HepG2 (cell line): Measurements from ENCODE around the gene CUL1. TPM values are rescaled to one million over a fixed set of nuclear protein-coding genes. Genes with fewer than 3 reads are reported as not detected.

Experiments
- ATAC-seq: fragments of 200-7000 bp; cut with Tn5 transposase; 3 replicates; pipeline ENCODE4 v1.9.1; 2020; ENCODE audit warnings: mild to moderate bottlenecking, moderate library complexity
- BruUV-seq: library from RNA; stranded (reverse); fragments of 400-500 nt; replicated peaks from 2 replicates; lab custom pipeline; 2021; lab: Mats Ljungman, UMichigan
- CTCF ChIA-PET: fragments of 300-600 bp; formaldehyde crosslinking; extraction: SDS; loops from one replicate; lab custom pipeline; 2021; ENCODE audit warnings: low total read pairs, inconsistent platforms, low intra/inter-chr PET ratio; lab: Yijun Ruan, JAX
- POLR2A ChIA-PET: fragments of 350-600 bp; sonication (Branson Sonifier 250); formaldehyde crosslinking; loops from one replicate; lab custom pipeline; 2020; ENCODE audit warnings: antibody characterized with exemption, inconsistent platforms; lab: Yijun Ruan, JAX
- DNase-seq: peaks from one replicate; pipeline ENCODE4 v3.0.0-alpha.2; 2015; ENCODE audit warnings: low spot score
- FAIRE-seq: peaks from 3 replicates; lab custom pipeline; 2011; peaks lifted over from hg19 to GRCh38; lab: Jason Lieb, UNC
- H2AFZ ChIP-seq: one replicate; pipeline ENCODE4 v1.6.1; 2011; ENCODE audit warnings: low read length, inconsistent platforms
- H3K27ac ChIP-seq: fragments of 300-600 bp; 3 replicates; pipeline ENCODE4 v1.8.0; 2011; ENCODE audit warnings: mixed run types, mild to moderate bottlenecking, mixed read lengths, low read length, inconsistent platforms; ENCODE audit not compliant: insufficient read depth; ENCODE audit errors: extremely low read length
- H3K27me3 ChIP-seq, 2 experiments: fragments of 200-600 bp in 1 of 2; 2 replicates in 1 of 2; 3 replicates in 1 of 2; pipeline versions ENCODE4 v1.6.0 to v1.8.0; 2011; ENCODE audit warnings: low read length in 2 of 2, mild to moderate bottlenecking in 2 of 2, moderate library complexity in 2 of 2, inconsistent platforms in 1 of 2; ENCODE audit not compliant: insufficient read depth in 2 of 2, control insufficient read depth in 1 of 2
- H3K36me3 ChIP-seq, 2 experiments: fragments of 200-600 bp in 1 of 2; replicated peaks in 1 of 2; 2 replicates in 1 of 2; 3 replicates in 1 of 2; pipeline versions ENCODE4 v1.5.1 to v1.8.0; 2011; ENCODE audit warnings: low read length in 2 of 2, inconsistent platforms in 1 of 2; ENCODE audit not compliant: insufficient read depth in 2 of 2, control insufficient read depth in 1 of 2
- H3K4me1 ChIP-seq: 2 replicates; pipeline ENCODE4 v1.5.1; 2012; ENCODE audit warnings: low read length, inconsistent platforms; ENCODE audit not compliant: insufficient read depth
- H3K4me2 ChIP-seq: 2 replicates; pipeline ENCODE4 v1.6.0; 2011; ENCODE audit warnings: low read depth, low read length, inconsistent platforms
- H3K4me3 ChIP-seq, 3 experiments: fragments of 200-600 bp in 1 of 3; sonication (generic), shearing (Covaris generic) in 1 of 3; replicated peaks in 1 of 3; 2 replicates each; pipeline ENCODE4 v1.5.1; 2011 to 2016; ENCODE audit warnings: low read length in 3 of 3, inconsistent platforms in 2 of 3, low read depth in 2 of 3, mild to moderate bottlenecking in 2 of 3, control low read depth in 1 of 3, mixed read lengths in 1 of 3; ENCODE audit not compliant: insufficient read depth in 1 of 3
- H3K79me2 ChIP-seq: one replicate; pipeline ENCODE4 v1.6.1; 2011; ENCODE audit warnings: low read length, inconsistent platforms; ENCODE audit not compliant: insufficient read depth
- H3K9ac ChIP-seq: 2 replicates; pipeline ENCODE4 v1.6.0; 2011; ENCODE audit warnings: mild to moderate bottlenecking, low read depth, low read length, inconsistent platforms; ENCODE audit not compliant: insufficient read depth
- H3K9me3 ChIP-seq: 2 replicates; pipeline ENCODE4 v1.5.1; 2012; ENCODE audit warnings: mild to moderate bottlenecking, low read length
- H4K20me1 ChIP-seq: 2 replicates; pipeline ENCODE4 v1.6.0; 2011; ENCODE audit warnings: inconsistent platforms, mild to moderate bottlenecking, low read length, moderate library complexity; ENCODE audit not compliant: insufficient read depth
- AGO2 ChIP-seq: fragments of 200-400 bp; formaldehyde crosslinking; optimal IDR thresholded peaks from 2 replicates; pipeline ENCODE3; 2017; ENCODE audit warnings: mild to moderate bottlenecking, low read depth, low read length, moderate library complexity
- ASH2L ChIP-seq: fragments of 300-600, 200-600 bp; sonication (generic); IDR thresholded peaks from 2 replicates; pipeline ENCODE4 v1.7.0; 2017; ENCODE audit warnings: low read depth, mild to moderate bottlenecking, moderate library complexity, mixed read lengths, low read length; ENCODE audit not compliant: insufficient read length
- DZIP1 ChIP-seq: sonication (generic); formaldehyde crosslinking; IDR thresholded peaks from 2 replicates; pipeline ENCODE4 v1.5.0; 2020; ENCODE audit warnings: mild to moderate bottlenecking, missing genetic modification reagents
- MAFG ChIP-seq: sonication (generic); formaldehyde crosslinking; IDR thresholded peaks from 2 replicates; pipeline ENCODE4 v1.5.1; 2020; ENCODE audit warnings: mild to moderate bottlenecking, missing genetic modification reagents
- TGIF2 ChIP-seq: IDR thresholded peaks from 2 replicates; pipeline ENCODE4 v1.6.1; 2016; ENCODE audit warnings: control low read depth, missing compliant biosample characterization
- THRA ChIP-seq: sonication (generic); formaldehyde crosslinking; IDR thresholded peaks from 2 replicates; pipeline ENCODE4 v1.4.0; 2020; ENCODE audit warnings: missing genetic modification reagents, borderline replicate concordance
- ZKSCAN5 ChIP-seq: sonication (generic); formaldehyde crosslinking; IDR thresholded peaks from 2 replicates; pipeline ENCODE4 v1.5.1; 2020; ENCODE audit warnings: mild to moderate bottlenecking, missing genetic modification reagents
- ZNF766 ChIP-seq: sonication (generic); formaldehyde crosslinking; IDR thresholded peaks from 2 replicates; pipeline ENCODE4 v1.5.0; 2020; ENCODE audit warnings: missing genetic modification reagents, borderline replicate concordance
- WGBS: methylation state at CpG from one replicate; pipeline ENCODE4 v1.1.6; 2017; ENCODE audit warnings: low lambda C conversion rate; 5-methylcytosine and 5-hydroxymethylcytosine counted together
- in situ Hi-C: cut with HindIII; loops from 2 replicates; pipeline ENCODE4 v1.10.0; 2017; ENCODE audit warnings: low pct_unique_long_range_greater_than_20kb; ENCODE audit not compliant: extremely low pct_ligation_motif_present
- intact Hi-C: fragments of 100-400 bp; cut with micrococcal nuclease; formaldehyde crosslinking; loops from one replicate; pipeline ENCODE4 v1.10.0; 2022; ENCODE audit not compliant: unreplicated experiment
- polyA plus RNA-seq, 8 experiments: library from polyadenylated mRNA; depleted of rRNA in 3 of 8; stranded (reverse) in 7 of 8; unstranded in 1 of 8; fragments of >200 nt; fragmentation: Illumina TruSeq in 4 of 8; extraction: Trizol in 4 of 8; gene quantifications; 2 replicates each; pipeline versions ENCODE4 v1.2.1 to v1.2.3, GENCODE V29; 2011 to 2016; ENCODE audit warnings: low read depth in 4 of 8, missing spikeins in 1 of 8, mixed read lengths in 1 of 8; ENCODE audit not compliant: insufficient read depth in 1 of 8
- total RNA-seq, 5 experiments: library from RNA; depleted of rRNA; stranded (reverse); fragments of >200 nt; fragmentation: Illumina TruSeq; extraction: Trizol; gene quantifications; 2 replicates each; pipeline ENCODE4 v1.2.3, GENCODE V29; 2016; ENCODE audit warnings: low read depth in 1 of 5
- TF ChIP-seq, protein P1 (sequence below): IDR thresholded peaks from 2 replicates; pipeline ENCODE4 v1.6.1; 2016; ENCODE audit warnings: mild to moderate bottlenecking, missing biosample characterization, missing genetic modification reagents

Gene CUL1
- total and polyA plus RNA-seq, 2 of the 13 experiments (the other 11 are each of a cell fraction or from before 2014, with no cell fraction given): 30.1 to 45.9 TPM

- H3K4me3 ChIP-seq: no peak overlapping the region
- no peak overlapping the region for H3K4me2 ChIP-seq
- H2AFZ ChIP-seq: no peak overlapping the region
- TF ChIP-seq, protein P1, sequence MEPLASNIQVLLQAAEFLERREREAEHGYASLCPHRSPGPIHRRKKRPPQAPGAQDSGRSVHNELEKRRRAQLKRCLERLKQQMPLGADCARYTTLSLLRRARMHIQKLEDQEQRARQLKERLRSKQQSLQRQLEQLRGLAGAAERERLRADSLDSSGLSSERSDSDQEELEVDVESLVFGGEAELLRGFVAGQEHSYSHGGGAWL (CRISPR knock-in tag): no peak
- TF ChIP-seq DZIP1 (CRISPR knock-in tag) (no peak), ASH2L (no peak), MAFG (no peak), ZKSCAN5 (no peak), AGO2 (no peak), TGIF2 (CRISPR knock-in tag) (no peak), THRA (no peak), ZNF766 (no peak)
- WGBS: 100% methylated on average over 2 of the region's 2 CpGs
- no peak overlapping the region for H3K27ac ChIP-seq
- peaks cover 3 to 49% of the 10 kb centered on the region in 2 experiments for H3K36me3 ChIP-seq
- ATAC-seq: no peak
- H3K27me3 ChIP-seq: no peaks in the 10 kb centered on the region
- no peak for DNase-seq
- FAIRE-seq: no peak
- intact Hi-C loops (no loop called here), in situ Hi-C loops (no loop called here)
- no peaks in the 10 kb centered on the region for H3K79me2 ChIP-seq
- H3K9ac ChIP-seq: no peak overlapping the region
- BruUV-seq: no TSS peak
- no peaks in the 10 kb centered on the region for H3K9me3 ChIP-seq
- CTCF ChIA-PET: no interaction called here
- no peaks in the 10 kb centered on the region for H4K20me1 ChIP-seq
- no peaks in the 10 kb centered on the region for H3K4me1 ChIP-seq
- POLR2A ChIA-PET: no interaction called here
These were observed 122.7 kb downstream of the CUL1 start for GRCh38 chr7:148821422-148821821.
